ENCODE data around the gene DNASE1L1.

- TF ChIP-seq CTCF (IDR thresholded peaks at IDR 0.05 in 8 of 11, conservative IDR thresholded peaks at IDR 0.05 in 3 of 11) = no peak
- TF ChIP-seq POLR2A (IDR thresholded peaks at IDR 0.05) = no peak
Observed at GRCh38 chrX:154436374-154436982, 27.4 kb upstream of the DNASE1L1 start.

All from spleen (tissue), 7 donors.